Activated CD4-positive, alpha-beta T cell treated with anti-CD3 and anti-CD28 coated beads for 1 hour (primary cell): ENCODE measurements around the gene FAM107B.
"Not testable (repeated sequence)": the region's sequence is repeated elsewhere in the genome, so short reads cannot be mapped to it uniquely, and the experiment has no call there.

Experiments used
- DNase-seq: peaks from one replicate; pipeline ENCODE4 v3.0.0-alpha.2; 2020

The FAM107B gene

DNA sequence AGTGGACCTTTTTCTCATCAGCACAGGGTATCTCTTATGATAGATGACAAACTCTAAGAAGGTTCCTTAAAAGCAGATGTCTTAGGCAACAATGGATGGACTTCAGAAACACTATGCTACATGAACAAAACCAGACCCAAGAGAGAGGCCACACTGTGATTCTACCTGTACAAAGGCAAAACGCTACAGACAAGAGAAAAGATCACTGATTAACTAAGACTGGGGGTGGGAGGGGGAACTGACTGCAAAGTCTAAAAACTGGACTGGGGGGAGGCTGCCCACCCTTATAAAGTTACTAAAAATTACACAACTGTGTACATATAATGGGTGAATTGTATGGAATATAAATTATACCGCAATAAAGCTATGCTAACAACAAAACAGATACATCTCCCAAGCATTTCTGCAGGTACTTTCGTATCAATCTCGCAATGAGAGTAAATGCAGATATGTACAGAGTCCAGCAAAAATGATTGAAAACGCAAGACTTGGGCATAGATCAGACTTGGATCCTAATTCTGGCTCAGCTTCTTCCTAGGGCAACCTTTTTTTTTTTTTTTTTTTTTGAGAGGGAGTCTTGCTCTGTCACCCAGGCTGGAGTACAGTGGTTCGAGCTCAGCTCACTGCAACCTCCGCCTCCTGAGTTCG lies 179.7 kb downstream of the FAM107B start:
- DNase-seq: no peak

DNA sequence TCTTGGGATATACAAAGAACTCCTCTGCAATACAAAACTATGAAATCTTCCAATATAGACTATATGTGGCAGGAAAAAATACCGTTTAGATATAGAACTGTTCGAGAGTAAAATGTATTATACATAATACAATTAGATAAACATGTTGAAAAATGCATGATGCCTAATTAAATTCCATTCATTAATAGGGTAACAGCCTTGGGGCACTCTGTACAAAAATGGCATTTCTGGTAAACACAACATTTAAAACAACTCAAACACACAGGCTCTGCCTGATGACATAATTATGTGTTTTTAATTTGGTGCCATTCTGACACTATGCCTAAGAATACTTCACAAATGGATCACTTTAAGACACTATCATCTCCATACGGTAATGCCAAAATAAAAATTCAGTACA lies 180.9 kb downstream of the FAM107B start:
- no peak for DNase-seq

DNA sequence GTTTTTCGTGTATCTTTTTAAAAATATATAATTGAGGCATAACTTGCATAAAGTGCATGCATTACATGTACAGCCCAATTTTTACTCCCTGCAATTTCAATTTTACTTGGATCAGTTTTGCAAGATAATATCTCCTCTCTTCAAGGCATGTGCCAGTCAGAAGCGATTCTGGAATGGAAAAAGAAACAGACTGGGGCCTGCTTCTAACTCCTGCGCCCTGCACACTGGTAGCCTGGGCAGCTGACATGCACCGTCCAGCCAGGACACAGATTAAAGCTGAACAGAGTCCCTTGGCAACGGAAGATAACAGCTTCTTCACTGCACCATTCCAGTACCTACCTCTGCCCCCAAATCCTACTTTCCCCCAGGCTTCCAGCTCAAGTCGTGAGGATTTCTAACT lies 182.1 kb downstream of the FAM107B start:
- DNase-seq: no peak

DNA sequence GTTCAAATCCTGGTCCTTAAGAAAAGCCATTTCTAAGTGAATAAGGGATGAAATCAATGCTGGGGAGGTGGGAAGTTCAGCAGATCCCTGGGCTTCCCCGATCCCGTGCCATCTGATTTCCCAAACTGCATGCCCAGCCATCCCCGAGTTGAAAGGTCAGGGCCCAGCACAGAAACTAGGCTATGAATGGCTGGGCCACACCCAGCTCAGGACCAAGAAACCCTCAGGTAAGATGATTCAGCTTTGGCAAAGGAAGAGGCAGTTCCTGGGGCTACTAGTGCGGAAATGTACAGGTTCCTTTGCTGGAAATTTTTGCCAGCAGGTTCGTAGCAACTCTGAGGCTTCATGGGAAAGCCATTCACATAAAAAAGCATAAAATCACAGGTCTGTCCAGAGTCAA lies 182.7 kb downstream of the FAM107B start:
- DNase-seq: no peak

DNA sequence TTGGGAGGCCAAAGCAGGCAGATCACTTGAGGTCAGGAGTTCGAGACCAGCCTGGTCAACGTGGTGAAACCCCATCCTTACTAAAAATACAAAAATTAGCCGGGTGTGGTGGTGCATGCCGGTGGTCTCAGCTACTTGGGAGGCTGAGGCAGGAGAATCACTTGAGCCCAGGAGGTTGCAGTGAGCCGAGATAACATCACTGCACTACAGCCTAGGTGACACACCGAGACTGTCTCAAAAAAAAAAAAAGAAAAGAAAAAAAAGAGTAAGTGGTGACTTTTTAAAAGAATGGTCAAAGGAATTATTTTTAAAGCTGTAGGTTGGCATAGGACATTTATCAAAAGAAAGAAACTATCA lies 185.8 kb downstream of the FAM107B start:
- not testable (repeated sequence) for DNase-seq

DNA sequence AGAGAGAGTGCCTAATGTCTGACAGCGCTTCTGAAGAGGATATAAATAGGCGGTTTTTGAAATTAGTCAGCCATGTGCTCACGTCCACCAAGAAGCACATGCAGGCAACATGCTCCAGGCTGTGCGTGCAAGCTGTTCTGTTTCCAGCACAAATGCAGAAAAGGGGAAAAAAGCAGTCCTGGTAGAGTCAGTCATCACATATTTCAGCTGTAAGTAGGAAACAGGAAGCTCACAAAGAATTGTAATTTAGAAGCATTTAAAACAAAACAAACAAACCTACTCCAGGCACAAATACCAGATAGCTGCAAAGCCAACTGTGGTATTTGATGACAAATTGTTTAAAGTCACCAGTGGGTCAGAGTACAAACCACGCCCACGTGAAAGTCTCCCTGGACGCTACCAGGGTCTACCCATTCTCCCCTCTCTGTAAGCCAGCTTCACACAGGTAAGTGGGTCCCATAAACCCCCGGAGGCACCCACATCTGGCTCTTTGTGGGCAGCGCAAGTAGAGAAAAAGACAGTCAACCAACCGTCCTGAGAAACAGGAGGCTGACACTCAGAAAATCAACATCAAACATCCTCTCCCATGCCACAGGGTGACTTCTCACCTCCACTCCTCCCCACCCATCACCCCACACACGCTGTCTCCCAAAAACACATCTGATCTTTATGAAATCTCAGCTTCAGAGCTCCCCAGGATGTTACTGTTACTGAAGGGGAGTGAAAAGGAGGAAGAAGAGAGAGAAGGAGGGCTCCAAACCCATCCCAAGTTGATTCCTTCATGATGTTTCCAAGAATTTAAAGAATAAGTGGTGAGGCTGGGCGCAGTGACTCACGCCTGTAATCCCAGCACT lies 186.4 kb downstream of the FAM107B start:
- no peak for DNase-seq

DNA sequence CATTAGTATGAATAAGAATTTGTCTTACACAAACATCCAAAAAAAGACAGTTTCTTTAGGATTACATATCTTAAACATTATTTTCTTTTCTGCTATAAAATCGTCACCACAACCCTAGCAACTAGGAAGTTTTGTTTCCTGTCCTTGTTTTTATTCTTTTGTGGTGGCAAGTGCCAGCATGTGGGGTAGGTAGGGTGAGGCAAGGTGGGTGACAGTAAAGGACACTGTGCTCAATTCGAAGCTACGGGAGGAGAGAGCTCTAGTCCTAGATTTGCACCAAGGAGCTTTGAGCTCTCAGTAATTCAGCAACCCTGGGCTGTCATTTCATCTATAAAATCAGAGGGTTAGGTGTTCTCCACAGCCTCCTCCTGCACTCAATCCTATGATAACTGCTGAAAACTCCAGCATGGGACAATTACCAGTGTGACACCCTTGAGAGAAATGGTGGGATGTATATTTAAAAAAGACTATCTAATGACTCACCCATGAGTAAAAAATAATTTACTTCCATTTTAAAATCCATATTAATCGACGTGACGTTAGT lies 187.1 kb downstream of the FAM107B start:
- DNase-seq: no peak

DNA sequence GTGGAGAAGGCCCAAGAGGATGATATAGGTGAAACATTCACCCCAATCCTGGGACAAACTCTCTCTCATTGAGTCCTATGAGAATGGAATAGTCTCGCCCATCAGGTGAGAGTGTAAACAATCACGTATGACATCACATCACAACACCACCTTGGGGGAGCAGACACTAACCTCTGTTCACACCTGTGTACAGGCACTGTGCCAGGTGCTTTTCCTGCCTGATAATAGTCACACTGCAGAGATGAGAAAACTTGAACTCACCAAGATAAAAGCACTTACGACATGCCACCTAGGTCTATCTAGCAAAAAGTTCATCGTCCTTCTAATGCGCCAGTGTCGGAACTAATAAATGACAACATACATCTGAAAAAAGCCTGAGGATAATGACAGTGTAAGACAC lies 187.8 kb downstream of the FAM107B start:
- peak; percentile 46 for DNase-seq

DNA sequence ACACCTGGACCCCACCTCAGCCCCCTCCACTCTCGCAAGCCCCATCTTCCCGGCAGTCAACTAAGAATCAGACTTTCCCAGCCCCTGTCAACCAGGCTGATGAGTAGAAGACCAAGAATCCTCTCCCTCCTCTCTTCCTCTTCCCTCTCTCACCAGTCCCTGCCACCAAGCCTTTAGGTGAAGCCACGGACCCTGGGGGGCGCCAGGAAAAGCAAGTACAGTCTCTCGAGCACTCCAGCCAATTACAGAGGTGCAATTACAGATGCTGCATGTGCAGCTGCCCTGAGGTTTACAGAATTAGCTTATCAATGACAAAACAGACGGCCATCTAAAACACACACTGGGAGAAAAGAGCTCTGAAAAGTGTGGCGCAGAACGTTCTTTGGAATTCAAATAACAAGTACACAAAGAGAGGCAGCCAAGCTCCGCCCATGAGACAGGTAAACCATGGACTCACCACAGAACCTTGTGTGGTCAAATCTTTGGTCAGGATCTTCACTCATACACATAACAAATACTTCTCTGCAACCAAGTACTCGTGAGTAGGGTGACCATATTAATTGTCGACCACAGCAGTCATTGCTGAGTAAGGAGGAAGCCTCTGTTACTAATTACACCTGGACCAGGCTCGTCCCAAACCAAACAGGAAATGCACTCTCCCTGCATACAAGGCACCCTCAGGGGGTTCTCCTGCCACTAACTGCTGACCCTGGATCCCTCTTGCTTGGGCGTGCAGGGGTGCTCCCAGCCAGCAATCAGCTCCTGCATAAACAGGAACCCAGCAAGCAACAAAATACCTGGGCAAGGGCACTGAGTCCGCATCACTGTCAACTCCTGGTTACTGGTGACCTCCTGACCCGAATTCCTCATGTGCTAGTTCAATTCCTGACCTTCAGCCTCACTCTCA lies 189.2 kb downstream of the FAM107B start:
- no peak for DNase-seq

DNA sequence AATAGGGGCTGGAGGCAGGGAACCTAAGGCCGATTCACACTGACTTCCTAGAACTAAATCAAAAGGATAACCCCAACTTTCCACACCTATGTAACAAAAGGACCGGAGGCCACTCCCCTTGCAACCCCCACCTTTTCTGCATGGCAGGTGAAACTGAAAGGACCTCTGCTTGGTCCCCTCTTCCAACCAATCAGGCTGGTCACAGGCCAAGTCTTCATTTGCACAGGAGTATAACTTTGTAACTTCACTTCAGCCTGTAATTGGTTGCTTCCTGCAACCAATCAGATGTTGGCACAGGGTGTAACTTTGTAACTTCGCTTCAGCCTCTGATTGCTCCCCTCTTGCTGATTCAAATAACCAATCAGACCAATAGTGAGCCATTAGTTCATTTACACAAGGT lies 190.0 kb downstream of the FAM107B start:
- no peak for DNase-seq

DNA sequence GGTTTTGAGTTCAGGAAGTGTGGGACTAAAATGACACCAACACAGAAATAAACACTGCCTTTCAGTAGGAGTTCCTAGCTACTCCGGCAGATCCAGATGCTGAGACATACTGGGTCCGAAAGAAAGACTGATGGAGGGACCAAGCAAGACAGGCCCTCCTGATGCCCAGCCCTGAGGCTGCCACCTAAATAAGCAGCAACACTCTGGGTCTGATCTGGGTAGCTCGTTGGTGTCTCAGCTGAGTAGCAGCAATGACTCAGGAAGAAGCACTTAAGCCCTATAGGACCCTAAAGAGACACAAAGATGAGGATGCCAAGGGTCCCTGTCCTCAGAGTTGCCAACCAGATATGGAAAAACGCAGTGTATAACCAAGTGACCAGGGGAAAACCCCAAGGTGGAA lies 190.7 kb downstream of the FAM107B start:
- DNase-seq: no peak

DNA sequence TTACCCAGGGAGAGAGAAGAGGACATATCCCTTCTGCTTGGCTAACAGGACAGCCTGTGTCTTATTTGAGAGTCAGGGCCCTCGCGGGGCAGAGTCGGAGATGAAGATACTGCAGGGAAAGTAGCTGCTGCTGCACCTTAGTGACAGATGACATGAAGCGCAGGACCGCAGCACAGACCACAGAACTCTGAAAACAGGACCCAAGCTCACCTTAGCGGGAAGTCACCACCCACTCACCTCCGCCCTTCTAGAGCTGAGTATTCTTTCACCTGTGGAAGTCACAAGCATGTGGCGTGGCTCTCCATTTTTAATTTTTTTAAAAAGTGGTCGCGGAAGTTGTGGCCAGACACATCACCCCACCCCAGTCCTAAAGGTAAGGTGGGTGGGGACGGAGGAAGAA lies 191.4 kb downstream of the FAM107B start:
- DNase-seq: peak; percentile 67

DNA sequence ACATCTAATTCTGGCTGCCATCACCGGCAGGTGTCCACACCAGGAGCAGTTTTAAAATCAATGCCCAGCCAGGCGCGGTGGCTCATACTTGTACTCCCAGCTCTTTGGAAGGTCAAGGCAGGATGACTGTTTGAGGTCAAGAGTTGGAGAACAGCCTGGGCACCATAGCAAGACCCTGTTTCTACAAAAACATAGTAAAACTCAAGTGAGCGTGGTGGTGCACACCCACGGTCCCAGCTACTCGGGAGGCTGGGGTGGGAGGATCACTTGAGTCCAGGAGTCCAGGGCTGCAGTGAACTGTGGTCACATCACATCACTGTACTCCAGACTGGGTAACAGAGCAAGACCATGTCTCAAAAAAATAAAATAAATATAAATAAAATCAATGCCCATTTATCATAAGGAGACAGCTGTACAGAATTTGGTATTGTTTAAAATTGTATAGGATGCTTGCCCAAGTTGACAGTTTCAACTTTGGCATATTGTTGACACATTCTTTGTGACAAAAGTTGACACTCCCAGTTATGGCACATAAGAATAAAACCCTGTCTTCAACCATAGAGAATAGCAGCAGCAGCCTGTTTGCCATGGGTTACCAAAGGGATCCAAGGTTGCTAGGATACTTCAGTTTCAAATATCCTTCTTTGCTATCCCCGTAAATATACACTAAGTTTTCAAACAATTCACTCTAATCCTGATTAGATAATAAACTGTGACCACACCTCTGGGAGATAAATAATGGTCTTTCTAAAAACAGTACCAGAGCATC lies 193.0 kb downstream of the FAM107B start:
- DNase-seq: no peak

DNA sequence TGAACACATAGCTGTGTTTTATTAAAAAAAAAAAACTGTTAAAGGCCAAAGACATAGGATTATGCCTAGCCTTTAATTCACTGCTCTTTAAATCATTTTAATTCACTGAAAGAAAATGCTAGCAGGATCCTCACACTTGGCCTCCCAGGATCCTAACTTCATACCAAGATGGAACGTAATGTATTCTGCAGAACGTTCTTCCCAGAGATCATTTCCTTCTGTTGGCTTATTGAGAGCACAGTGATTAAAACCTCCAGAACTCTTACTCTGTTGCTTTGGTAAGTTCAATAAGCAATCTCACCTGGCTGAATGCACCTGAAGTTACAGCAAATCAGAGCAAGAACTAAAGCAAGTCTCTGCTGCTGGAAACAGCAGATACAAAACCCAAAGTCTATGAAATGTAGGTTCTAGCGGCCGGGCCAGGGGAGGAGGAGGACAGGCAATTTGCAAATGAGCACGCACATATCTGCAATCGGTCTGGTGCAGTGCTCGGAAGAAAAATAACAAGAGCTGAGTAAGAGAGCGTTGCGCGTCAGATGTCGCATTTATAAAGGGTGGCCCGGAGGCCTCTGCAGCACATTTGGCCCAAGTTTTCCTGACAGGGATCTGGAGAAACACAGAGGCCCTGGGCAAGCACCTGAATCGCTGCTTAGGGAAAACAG lies 193.9 kb downstream of the FAM107B start:
- DNase-seq: no peak

DNA sequence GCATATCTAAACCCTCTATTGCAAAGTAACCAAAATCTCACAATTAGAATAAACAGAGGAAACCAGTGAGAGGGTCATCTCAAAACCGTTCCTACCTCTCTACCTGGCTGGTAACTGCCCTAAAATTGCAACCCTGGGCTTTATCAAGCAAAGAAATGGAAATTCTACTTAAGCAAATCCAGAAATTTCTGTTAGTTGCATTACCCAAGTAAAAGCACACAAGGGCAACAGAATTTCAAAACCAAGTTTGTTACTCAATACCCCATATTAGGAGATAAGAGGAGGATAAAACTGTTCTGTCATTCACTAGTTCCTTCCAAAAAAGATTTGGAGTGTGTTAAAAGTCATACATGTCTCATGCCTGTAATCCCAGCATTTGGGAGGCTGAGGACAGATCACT lies 195.3 kb downstream of the FAM107B start:
- no peak for DNase-seq

DNA sequence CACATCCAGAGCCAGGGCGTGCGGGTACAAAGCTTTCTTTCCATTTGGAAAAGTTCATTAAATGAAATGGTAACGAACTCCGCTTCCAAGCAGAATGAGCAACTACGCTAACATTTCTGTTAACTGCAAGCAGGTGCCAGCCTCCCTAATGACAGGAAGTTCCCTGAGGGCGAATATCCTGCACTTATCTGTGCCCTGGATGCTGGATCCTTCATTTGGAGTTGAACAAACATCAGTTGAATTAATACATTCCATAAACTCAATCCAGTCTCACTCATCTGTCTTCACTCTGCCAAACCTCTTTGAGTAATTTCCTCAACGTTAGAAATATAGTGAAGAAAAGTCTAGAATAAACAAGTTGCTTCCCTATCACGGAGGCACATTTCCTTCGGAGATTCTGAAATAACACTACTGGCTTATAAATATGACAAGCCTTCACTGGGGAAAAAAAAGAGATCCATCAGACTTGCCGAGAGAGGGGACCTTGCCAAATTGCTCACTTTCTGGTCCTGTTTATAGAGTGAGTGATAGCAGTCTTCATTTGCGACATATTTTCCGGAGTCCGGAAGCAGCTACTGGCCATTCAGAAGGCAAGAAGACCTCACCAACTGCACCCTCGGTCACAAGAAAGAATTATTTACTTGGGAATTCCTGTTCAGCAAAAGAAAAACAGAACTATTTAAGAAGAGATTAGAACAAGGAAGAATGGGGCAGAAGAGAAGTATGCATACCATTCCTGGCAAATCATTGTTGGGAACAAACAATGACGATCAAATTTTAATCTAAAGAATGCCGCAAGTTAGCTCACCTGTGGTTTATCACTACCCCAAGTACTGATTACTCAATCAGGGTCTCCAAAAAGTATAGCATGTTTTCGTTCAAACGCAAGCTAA lies 196.4 kb downstream of the FAM107B start:
- DNase-seq: no peak

DNA sequence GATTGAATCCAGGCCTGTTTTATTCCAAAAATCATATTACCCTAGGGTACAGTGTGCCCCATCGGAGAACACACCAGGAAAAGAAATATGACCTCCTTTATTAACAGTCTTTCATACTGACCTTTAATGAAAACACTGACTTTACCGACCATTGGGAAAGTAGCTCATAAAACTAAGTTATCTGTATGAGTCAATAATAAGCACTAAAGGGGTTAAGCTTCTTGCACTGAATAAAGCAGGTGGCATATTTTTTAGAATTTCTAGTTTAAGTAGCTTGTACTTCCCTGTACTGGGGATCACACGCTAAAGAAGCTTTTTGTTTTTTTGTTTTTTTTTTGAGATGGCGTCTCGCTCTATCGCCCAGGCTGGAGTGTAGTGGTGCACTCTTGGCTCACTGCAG lies 199.8 kb downstream of the FAM107B start:
- DNase-seq: no peak

DNA sequence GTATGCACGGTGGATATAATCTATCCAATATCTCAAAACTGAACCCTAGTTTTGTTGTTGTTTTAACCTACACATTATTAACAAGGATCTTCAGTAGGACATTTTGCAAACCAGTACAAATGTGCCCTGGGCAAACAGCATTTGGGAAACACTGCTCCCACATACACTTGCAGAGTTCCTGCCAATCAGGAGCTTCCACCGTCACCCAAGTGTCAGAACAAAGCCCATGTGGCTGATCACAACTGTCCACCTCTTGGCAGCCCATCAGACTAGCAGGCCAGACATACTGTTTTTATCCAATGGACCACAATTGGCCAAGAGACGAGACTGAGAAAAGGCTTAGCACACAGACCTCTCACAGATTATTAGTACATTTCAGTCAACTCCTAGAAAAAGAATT lies 200.4 kb downstream of the FAM107B start:
- no peak for DNase-seq

DNA sequence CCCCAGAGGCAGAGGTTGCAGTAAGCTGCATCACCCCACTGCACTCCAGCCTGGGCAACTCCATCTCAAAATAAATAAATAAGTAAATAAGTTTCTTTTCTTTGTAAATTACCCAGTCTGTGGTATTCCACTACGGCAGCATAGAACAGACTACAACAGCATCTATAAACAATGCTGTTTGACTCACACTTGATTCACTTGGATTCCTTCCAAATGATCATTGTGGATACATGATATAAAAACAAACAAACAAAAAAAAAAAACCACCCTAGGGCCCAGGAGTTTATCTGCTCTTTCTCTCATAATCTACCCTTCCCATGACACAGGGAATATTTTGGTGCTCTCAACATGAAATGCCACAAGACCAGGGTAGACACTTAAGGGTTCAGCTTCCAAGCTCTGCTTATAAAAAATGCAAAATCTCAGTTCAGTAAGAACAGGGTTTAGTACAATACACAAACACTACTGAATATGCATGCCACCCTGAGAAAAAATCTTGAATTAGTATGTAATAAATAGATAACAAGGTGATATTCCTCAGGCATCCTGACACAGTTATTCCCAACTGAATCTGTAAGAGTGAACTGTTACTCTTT lies 200.9 kb downstream of the FAM107B start:
- no peak for DNase-seq

DNA sequence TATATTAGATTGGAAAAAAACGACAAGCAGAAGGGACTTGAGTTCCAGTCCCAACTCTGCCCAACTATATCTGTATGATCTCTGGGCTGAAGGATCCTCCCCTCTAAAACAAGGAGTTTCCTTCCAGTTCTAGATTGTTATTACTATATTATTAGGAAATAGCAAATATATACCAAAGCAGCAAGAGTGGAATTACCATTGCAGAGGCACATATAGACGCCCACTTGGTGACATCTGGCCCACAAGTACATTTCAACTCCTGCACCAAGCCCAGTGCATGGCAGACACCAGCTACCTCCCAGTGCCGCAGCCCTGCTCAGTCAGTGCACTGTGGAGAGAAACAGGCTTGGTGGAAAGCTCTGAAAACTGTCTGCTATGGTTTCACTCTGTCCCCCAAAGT lies 201.9 kb downstream of the FAM107B start:
- no peak for DNase-seq
